T-helper 2 cell treated with Interferon-gamma antibody and Interleukin-4, amounts not matched to agents 5 μg/mL and 100 μg/mL, for 36 hours (primary cell): Measurements from ENCODE around the gene ELOVL5.

Source experiments
- DNase-seq: peaks from one replicate; pipeline ENCODE4 v3.0.0; 2021; ENCODE audit warnings: low spot score
- H3K27ac Mint-ChIP-seq: one replicate; pipeline ENCODE4 v1.8.0; 2021; ENCODE audit warnings: mild to moderate bottlenecking, mixed read lengths
- H3K27me3 Mint-ChIP-seq: one replicate; pipeline ENCODE4 v1.8.0; 2021; ENCODE audit warnings: low read depth, mixed read lengths
- H3K36me3 Mint-ChIP-seq: one replicate; pipeline ENCODE4 v1.8.0; 2021; ENCODE audit warnings: low read depth, mixed read lengths
- H3K4me1 Mint-ChIP-seq: one replicate; pipeline ENCODE4 v1.8.0; 2021; ENCODE audit warnings: low read depth, mixed read lengths
- H3K4me3 Mint-ChIP-seq: one replicate; pipeline ENCODE4 v1.8.0; 2022; ENCODE audit warnings: mild to moderate bottlenecking, moderate library complexity, mixed read lengths
- H3K9me3 Mint-ChIP-seq: one replicate; pipeline ENCODE4 v1.8.0; 2021; ENCODE audit warnings: mixed read lengths

The ELOVL5 gene

GRCh38 chr6:53235508-53235907 lies 113.2 kb downstream of the ELOVL5 start:
- H3K4me3 Mint-ChIP-seq = peak overlapping the region; percentile 37
- H3K27ac Mint-ChIP-seq = no peak overlapping the region
- peaks cover 2% of the 10 kb centered on the region for H3K36me3 Mint-ChIP-seq
- no peak for DNase-seq
- H3K4me1 Mint-ChIP-seq = peaks cover 27% of the 10 kb centered on the region
- no peaks in the 10 kb centered on the region for H3K9me3 Mint-ChIP-seq
- H3K27me3 Mint-ChIP-seq = no peaks in the 10 kb centered on the region

DNA sequence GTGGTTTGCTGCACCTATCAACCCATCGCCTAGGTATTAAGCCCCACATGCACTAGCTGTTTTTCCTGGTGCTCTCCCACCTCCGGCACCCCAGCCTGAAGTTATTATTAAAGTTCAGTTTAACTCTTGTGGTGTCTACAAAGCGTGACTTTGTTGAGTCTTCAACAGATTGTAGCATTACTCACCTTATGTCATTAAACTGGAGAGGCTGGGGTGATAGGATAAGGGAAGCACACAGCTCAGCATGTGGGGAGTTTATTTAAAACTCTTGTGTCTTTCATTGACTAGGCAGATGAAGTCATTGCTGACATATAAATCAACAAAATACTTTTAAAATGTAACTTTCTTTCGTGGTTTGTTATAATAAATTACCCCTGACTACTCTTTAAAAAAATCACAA lies 115.4 kb downstream of the ELOVL5 start:
- peaks cover 27% of the 10 kb centered on the region for H3K4me1 Mint-ChIP-seq
- no peaks in the 10 kb centered on the region for H3K36me3 Mint-ChIP-seq
- H3K4me3 Mint-ChIP-seq = no peak overlapping the region
- no peaks in the 10 kb centered on the region for H3K9me3 Mint-ChIP-seq
- no peak overlapping the region for H3K27ac Mint-ChIP-seq
- no peak for DNase-seq
- H3K27me3 Mint-ChIP-seq = no peaks in the 10 kb centered on the region

GRCh38 chr6:53230775-53231467 lies 117.8 kb downstream of the ELOVL5 start:
- Mint-ChIP-seq H3K4me3 (no peak overlapping the region), H3K9me3 (no peaks in the 10 kb centered on the region), H3K27me3 (no peaks in the 10 kb centered on the region), H3K27ac (peak overlapping the region; percentile 60), H3K36me3 (no peaks in the 10 kb centered on the region), H3K4me1 (peaks cover 18% of the 10 kb centered on the region)
- DNase-seq = no peak

DNA sequence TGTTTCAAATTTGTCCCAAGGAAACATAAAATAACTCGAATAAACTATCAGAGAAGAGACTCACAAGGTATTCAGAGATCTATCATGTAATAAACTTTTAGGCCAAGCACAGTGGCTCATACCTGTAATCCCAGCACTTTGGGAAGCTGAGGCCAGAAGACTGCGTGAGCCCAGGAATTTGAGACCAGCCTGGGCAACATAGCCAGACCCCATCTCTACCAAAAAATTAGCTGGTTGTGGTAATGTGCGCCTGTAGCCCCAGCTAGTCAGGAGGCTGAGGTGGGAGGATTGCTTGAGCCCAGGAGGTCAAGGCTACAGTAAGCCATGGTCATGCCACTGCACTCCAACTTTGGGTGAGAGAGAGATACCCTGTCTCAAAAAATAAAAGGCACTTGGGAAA lies 120.9 kb downstream of the ELOVL5 start:
- Mint-ChIP-seq H3K9me3 (no peaks in the 10 kb centered on the region), H3K4me1 (peaks cover 14% of the 10 kb centered on the region), H3K4me3 (no peak overlapping the region), H3K27me3 (no peaks in the 10 kb centered on the region), H3K27ac (no peak overlapping the region), H3K36me3 (no peaks in the 10 kb centered on the region)
- DNase-seq = no peak

- no peak for DNase-seq
- no peaks in the 10 kb centered on the region for H3K27me3 Mint-ChIP-seq
- H3K4me3 Mint-ChIP-seq = no peak overlapping the region
- H3K9me3 Mint-ChIP-seq = peaks cover 5% of the 10 kb centered on the region
- peaks cover 7% of the 10 kb centered on the region for H3K4me1 Mint-ChIP-seq
- H3K27ac Mint-ChIP-seq = no peak overlapping the region
- H3K36me3 Mint-ChIP-seq = peaks cover 2% of the 10 kb centered on the region
Measured at GRCh38 chr6:53220605-53221004, 128.1 kb downstream of the ELOVL5 start.
